Gastroesophageal sphincter (tissue), 4 donors: Measurements from ENCODE around the gene ACTR3C. TPM values are rescaled to one million over a fixed set of nuclear protein-coding genes. Genes with fewer than 3 reads are reported as not detected.
A peak's percentile ranks its signal among the peaks of the same experiment; 100 is the strongest.

Experiments used
- ATAC-seq: fragments of 150-250 bp; one replicate; pipeline ENCODE4 v1.9.1; 2016; ENCODE audit warnings: mild to moderate bottlenecking, moderate library complexity
- H3K27ac ChIP-seq, 4 donors: fragments of 200-600 bp; sonication (generic) in 3 of 4; 1 replicate in 3 of 4; 2 replicates in 1 of 4; pipeline ENCODE4 v1.5.1; 2016 to 2019
- H3K27me3 ChIP-seq: fragments of 200-600 bp; sonication (generic); one replicate; pipeline ENCODE4 v1.5.1; 2019
- H3K36me3 ChIP-seq, 2 donors: fragments of 200-600 bp; sonication (generic); one replicate each; pipeline ENCODE4 v1.5.1; 2019; ENCODE audit warnings: control low read depth in 1 of 2
- H3K4me1 ChIP-seq, 3 donors: fragments of 200-600 bp; sonication (generic); 1 replicate in 2 of 3; 2 replicates in 1 of 3; pipeline ENCODE4 v1.5.1; 2016 to 2019; ENCODE audit warnings: control low read depth in 2 of 3
- H3K4me3 ChIP-seq, 2 donors: fragments of 200-600 bp; sonication (generic); one replicate each; pipeline ENCODE4 v1.5.1; 2019; ENCODE audit warnings: mild to moderate bottlenecking in 1 of 2, moderate library complexity in 1 of 2
- H3K9me3 ChIP-seq, 3 donors: fragments of 200-600 bp; sonication (generic); one replicate each; pipeline ENCODE4 v1.5.1; 2017 to 2019; ENCODE audit warnings: control low read depth in 2 of 3
- EP300 ChIP-seq: sonication (generic); formaldehyde crosslinking; IDR thresholded peaks from one replicate; pipeline ENCODE4 v1.6.1; 2017; ENCODE audit warnings: antibody characterized with exemption, mild to moderate bottlenecking
- POLR2A ChIP-seq, 2 donors: fragments of 450-650 bp; IDR thresholded peaks; one replicate each; pipeline ENCODE4 v1.6.1; 2017; ENCODE audit warnings: antibody characterized with exemption in 2 of 2, mild to moderate bottlenecking in 2 of 2, moderate library complexity in 1 of 2
- POLR2AphosphoS5 ChIP-seq: sonication (generic); formaldehyde crosslinking; IDR thresholded peaks from one replicate; pipeline ENCODE4 v1.6.1; 2017; ENCODE audit warnings: antibody characterized with exemption
- WGBS, 2 donors: methylation state at CpG; one replicate each; pipeline ENCODE4 v1.1.5; 2018; ENCODE audit warnings: low coverage in 1 of 2; 5-methylcytosine and 5-hydroxymethylcytosine counted together
- total RNA-seq, 4 donors: library from RNA; depleted of rRNA; stranded (reverse); fragments of >200 nt; gene quantifications; one replicate each; pipeline ENCODE4 v1.1.0, GENCODE V29; 2016
- TF ChIP-seq, protein P1 (sequence below), 4 experiments: fragments of 200-600 bp in 2 of 4; fragments of 450-650 bp in 2 of 4; sonication (generic) in 1 of 4; IDR thresholded peaks; one replicate each; pipeline ENCODE4 v1.5.1; 2017 to 2019; ENCODE audit warnings: antibody characterized with exemption in 4 of 4, mild to moderate bottlenecking in 2 of 4, moderate library complexity in 2 of 4

ACTR3C gene
- total RNA-seq, 4 donors from 2014 or later = 6.4 to 10.0 (median 8.1) TPM

DNA sequence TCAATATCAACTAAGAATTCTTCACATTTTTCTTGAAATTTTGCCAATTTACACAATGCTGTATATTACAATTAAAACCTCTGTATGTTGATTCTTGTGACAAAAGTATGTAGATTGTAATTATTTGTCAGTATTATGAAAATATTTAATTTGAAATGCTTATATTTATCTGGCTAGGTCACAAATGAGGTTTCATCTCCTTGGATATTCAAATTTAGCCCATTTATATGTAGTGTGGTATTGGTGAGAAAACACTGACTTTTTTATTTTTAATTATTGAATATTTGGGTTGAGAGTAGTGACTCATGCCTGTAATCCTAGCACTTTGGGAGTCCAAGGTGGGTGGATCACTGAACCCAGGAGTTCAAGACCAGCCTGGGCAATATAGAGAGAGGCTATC is 21.0 kb upstream of the ACTR3C start:
- H3K4me3 ChIP-seq = no peak overlapping the region
- no peak overlapping the region for H3K27ac ChIP-seq
- peaks cover 0 to 34% (median 11%) of the 10 kb centered on the region in 3 donors for H3K4me1 ChIP-seq
- H3K9me3 ChIP-seq = no peaks in the 10 kb centered on the region
- TF ChIP-seq POLR2A (IDR thresholded peaks at IDR 0.05) (no peak), EP300 (no peak), POLR2AphosphoS5 (no peak)
- TF ChIP-seq, protein P1, sequence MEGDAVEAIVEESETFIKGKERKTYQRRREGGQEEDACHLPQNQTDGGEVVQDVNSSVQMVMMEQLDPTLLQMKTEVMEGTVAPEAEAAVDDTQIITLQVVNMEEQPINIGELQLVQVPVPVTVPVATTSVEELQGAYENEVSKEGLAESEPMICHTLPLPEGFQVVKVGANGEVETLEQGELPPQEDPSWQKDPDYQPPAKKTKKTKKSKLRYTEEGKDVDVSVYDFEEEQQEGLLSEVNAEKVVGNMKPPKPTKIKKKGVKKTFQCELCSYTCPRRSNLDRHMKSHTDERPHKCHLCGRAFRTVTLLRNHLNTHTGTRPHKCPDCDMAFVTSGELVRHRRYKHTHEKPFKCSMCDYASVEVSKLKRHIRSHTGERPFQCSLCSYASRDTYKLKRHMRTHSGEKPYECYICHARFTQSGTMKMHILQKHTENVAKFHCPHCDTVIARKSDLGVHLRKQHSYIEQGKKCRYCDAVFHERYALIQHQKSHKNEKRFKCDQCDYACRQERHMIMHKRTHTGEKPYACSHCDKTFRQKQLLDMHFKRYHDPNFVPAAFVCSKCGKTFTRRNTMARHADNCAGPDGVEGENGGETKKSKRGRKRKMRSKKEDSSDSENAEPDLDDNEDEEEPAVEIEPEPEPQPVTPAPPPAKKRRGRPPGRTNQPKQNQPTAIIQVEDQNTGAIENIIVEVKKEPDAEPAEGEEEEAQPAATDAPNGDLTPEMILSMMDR (IDR thresholded peaks at IDR 0.05) = no peak
- no peaks in the 10 kb centered on the region for H3K27me3 ChIP-seq
- no peak for ATAC-seq
- H3K36me3 ChIP-seq = no peaks in the 10 kb centered on the region

DNA sequence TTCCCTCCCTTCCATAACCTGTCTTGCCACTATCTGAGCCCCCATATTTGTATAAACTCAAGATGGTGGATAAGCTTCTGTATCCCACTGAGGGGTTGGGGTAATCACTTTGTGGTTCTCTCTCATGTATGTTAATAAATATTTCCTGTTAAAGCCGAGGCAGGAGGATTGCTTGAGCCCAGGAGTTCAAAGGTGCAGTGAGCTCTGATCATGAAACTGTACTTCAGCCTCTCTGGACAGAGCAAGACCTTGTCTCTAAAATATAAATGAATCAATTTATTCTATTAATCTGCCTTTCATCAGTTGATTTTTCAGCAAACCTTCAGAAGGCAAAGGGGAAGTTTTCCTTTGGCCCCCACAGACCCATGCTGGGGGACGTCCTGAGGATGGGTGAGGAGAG is 19.9 kb upstream of the ACTR3C start:
- no peaks in the 10 kb centered on the region for H3K9me3 ChIP-seq
- no peaks in the 10 kb centered on the region for H3K27me3 ChIP-seq
- no peak overlapping the region for H3K27ac ChIP-seq
- WGBS, 2 donors = 64% methylated on average over 1 of the region's 2 CpGs; no CpG with 5 or more reads in 1 of the 2 donors
- H3K4me1 ChIP-seq = peaks cover 0 to 45% (median 19%) of the 10 kb centered on the region in 3 donors
- no peak overlapping the region for H3K4me3 ChIP-seq
- peaks cover 0 to 7% of the 10 kb centered on the region in 2 donors for H3K36me3 ChIP-seq
- no peak for ATAC-seq
- no peak for TF ChIP-seq POLR2A (IDR thresholded peaks at IDR 0.05)
- TF ChIP-seq, protein P1 (IDR thresholded peaks at IDR 0.05) = no peak
- no peak for TF ChIP-seq EP300
- TF ChIP-seq POLR2AphosphoS5 = no peak

DNA sequence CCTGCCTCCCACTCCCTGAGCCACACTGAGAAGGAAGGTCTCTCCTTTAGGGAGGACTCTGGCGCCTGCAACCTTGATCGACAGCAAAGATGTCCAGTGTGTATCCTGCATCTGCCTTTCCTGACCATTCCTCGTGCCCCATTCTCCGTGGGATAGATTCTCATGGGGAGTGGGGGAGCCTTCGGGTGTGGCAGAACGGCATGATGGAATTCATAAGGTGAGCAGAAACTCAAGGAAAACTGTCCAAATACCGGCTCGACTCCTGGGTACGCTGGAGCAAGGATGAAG is 18.7 kb upstream of the ACTR3C start:
- Histone ChIP-seq H3K4me3 (peak overlapping the region; percentile 58 to 72), H3K9me3 (no peaks in the 10 kb centered on the region), H3K36me3 (peaks cover 0 to 19% of the 10 kb centered on the region in 2 donors), H3K27me3 (no peaks in the 10 kb centered on the region), H3K27ac (peak overlapping the region; percentile 54 to 93 (median 88)), H3K4me1 (peaks cover 0 to 57% (median 30%) of the 10 kb centered on the region in 3 donors)
- TF ChIP-seq POLR2AphosphoS5 = no peak
- TF ChIP-seq, protein P1 (IDR thresholded peaks at IDR 0.05) = no peak
- no peak for TF ChIP-seq POLR2A (IDR thresholded peaks at IDR 0.05)
- TF ChIP-seq EP300 = no peak
- 70% methylated on average over 2 of the region's 9 CpGs; no CpG with 5 or more reads in 1 of the 2 donors for WGBS, 2 donors
- ATAC-seq = peak; percentile 17

DNA sequence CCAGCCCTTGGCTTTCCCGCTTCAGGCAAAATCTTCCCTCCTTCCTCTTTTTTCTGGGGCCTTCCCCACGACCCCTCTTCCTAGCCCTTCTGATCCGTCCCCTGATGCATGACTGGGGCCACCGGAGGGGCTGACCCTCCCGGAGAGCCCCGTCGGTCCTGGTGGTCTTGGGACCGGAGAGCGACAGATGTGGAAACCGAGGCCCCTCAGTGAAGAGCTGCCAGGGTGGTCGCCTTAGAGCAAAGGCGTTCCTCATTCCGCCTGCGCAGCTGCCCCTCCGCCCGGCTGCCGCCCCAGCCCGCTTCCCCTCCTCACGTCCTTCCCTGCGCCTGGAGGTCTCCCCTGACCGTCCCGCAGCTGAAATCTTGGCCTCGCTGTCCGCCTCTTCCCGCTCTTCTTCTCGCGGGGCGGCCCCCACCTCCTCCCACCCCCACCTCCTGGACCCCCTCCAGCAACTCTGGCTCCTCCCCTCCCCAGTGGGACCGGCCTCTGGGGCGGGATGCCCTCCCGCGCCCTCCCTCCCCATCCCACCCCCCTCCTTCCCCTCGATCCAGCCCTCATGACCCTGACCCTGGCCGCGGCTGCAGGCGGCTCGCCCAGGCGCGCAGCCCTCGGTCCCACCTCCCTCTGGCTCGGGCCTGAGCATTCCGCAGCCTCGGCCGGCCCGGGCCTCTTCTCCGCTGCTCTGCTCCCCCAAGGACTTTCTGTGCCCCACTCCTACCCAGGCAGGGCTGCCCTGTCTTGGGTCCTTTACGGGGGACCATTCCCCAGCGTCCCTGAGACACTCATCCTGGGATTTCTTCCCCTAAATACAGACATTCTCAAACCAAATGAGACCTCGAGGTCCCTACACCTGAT is 18.1 kb upstream of the ACTR3C start, which contains the start of gene RARRES2:
RARRES2 (minus strand) TSS at position 367 of the 858 bp plus-strand sequence. CDS start 1,020 bp downstream, outside the sequence.
- WGBS, 2 donors = 4% methylated on average over 21 of the region's 49 CpGs; no CpG with 5 or more reads in 1 of the 2 donors
- H3K27ac ChIP-seq = peak within 1 kb of the TSS; percentile 54 to 93 (median 88)

More for the DNA sequence above, 18.1 kb upstream of the ACTR3C start, which contains the start of gene RARRES2:
- ATAC-seq = peak; percentile 85
- peaks cover 0 to 63% (median 30%) of the 10 kb centered on the region in 3 donors for H3K4me1 ChIP-seq
- peaks cover 0 to 22% of the 10 kb centered on the region in 2 donors for H3K36me3 ChIP-seq
- no peaks in the 10 kb centered on the region for H3K9me3 ChIP-seq
- H3K4me3 ChIP-seq = peak within 1 kb of the TSS; percentile 58 to 72
- no peaks in the 10 kb centered on the region for H3K27me3 ChIP-seq
- TF ChIP-seq POLR2A (IDR thresholded peaks at IDR 0.05) (peak in 1 of 2 donors; percentile 14), POLR2AphosphoS5 (peak; percentile 62)
- TF ChIP-seq, protein P1 (IDR thresholded peaks at IDR 0.05) = no peak
